Activated T-cell treated with anti-CD3 and anti-CD28 coated beads, Interleukin-2, amount 50 U/mL, for 72 hours (primary cell): ENCODE measurements around the gene CEMIP2. TPM values are rescaled to one million over a fixed set of nuclear protein-coding genes. Genes with fewer than 3 reads are reported as not detected.

Experiments used
- ATAC-seq, 2 donors: fragments of 150-1000 bp; cut with Tn5 transposase; replicated peaks in 1 of 2; 2 replicates each; pipeline ENCODE4 v1.10.0; 2021; ENCODE audit warnings: moderate library complexity in 2 of 2, mild to moderate bottlenecking in 1 of 2
- DNase-seq, 2 donors: peaks; one replicate each; pipeline ENCODE4 v3.0.0; 2021 to 2022; ENCODE audit warnings: mixed read lengths in 1 of 2
- H3K27ac Mint-ChIP-seq: one replicate; pipeline ENCODE4 v1.8.0; 2022; ENCODE audit warnings: mild to moderate bottlenecking, moderate library complexity, mixed read lengths
- H3K27me3 Mint-ChIP-seq: one replicate; pipeline ENCODE4 v1.8.0; 2022; ENCODE audit warnings: low read depth, mixed read lengths
- H3K36me3 Mint-ChIP-seq, 2 donors: one replicate each; pipeline ENCODE4 v1.8.0; 2022; ENCODE audit warnings: mixed read lengths in 2 of 2, mild to moderate bottlenecking in 1 of 2; ENCODE audit not compliant: insufficient read depth in 2 of 2
- H3K4me1 Mint-ChIP-seq: one replicate; pipeline ENCODE4 v1.8.0; 2022; ENCODE audit warnings: low read depth, mixed read lengths
- H3K4me3 Mint-ChIP-seq, 2 donors: one replicate each; pipeline ENCODE4 v1.8.0; 2022; ENCODE audit warnings: mild to moderate bottlenecking in 2 of 2, mixed read lengths in 2 of 2, moderate library complexity in 2 of 2
- H3K9me3 Mint-ChIP-seq, 2 donors: one replicate each; pipeline ENCODE4 v1.8.0; 2022; ENCODE audit warnings: mixed read lengths in 2 of 2
- total RNA-seq, 2 donors: library from RNA; stranded (reverse); gene quantifications; one replicate each; pipeline ENCODE4 v1.2.3, GENCODE V29; 2022

Gene CEMIP2
- total RNA-seq, 2 donors from 2014 or later, result 46.7 to 62.2 TPM

GRCh38 chr9:71767163-71767775 lies 1.0 kb downstream of the CEMIP2 start:
- peak in 1 of 2 donors; percentile 15 for DNase-seq
- peaks cover 7 to 11% of the 10 kb centered on the region in 2 donors for H3K36me3 Mint-ChIP-seq
- H3K9me3 Mint-ChIP-seq, result no peaks in the 10 kb centered on the region
- H3K4me1 Mint-ChIP-seq, result peaks cover 54% of the 10 kb centered on the region
- no peak for ATAC-seq
- H3K27me3 Mint-ChIP-seq, result no peaks in the 10 kb centered on the region
- H3K4me3 Mint-ChIP-seq, result peak overlapping the region; percentile 86 to 97
- peak overlapping the region; percentile 97 for H3K27ac Mint-ChIP-seq

DNA sequence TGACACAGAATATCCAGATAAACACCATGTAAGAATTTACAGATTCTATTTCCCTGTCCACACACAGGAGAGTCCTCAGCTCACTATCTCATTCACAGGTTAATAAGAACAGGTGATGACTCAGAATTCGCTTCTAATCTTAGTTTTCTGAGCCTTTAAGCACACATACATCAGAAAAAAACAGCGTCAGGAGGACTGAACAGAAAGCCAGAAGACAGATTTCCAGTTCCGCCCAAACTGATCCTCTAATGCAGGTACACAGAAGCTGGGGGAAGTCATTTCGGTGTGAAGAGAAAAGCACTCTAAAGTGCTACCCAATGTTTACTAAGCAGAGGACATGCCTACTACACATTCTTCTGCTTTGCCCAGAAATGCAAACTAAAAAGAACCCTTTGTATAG lies 1.6 kb downstream of the CEMIP2 start:
- Mint-ChIP-seq H3K27ac (peak overlapping the region; percentile 97), H3K4me1 (peaks cover 59% of the 10 kb centered on the region), H3K27me3 (no peaks in the 10 kb centered on the region), H3K36me3 (peaks cover 7 to 11% of the 10 kb centered on the region in 2 donors), H3K4me3 (peak overlapping the region; percentile 86 to 97), H3K9me3 (no peaks in the 10 kb centered on the region)
- peak; percentile 46 to 49 for DNase-seq
- peak; percentile 20 to 31 for ATAC-seq

- H3K4me3 Mint-ChIP-seq, result peak overlapping the region; percentile 86 to 97
- H3K27me3 Mint-ChIP-seq, result no peaks in the 10 kb centered on the region
- peaks cover 7 to 11% of the 10 kb centered on the region in 2 donors for H3K36me3 Mint-ChIP-seq
- peaks cover 68% of the 10 kb centered on the region for H3K4me1 Mint-ChIP-seq
- peak overlapping the region; percentile 97 for H3K27ac Mint-ChIP-seq
- peak; percentile 41 to 48 for DNase-seq
- no peaks in the 10 kb centered on the region for H3K9me3 Mint-ChIP-seq
- peak in 1 of 2 donors; percentile 3 for ATAC-seq
Measured at GRCh38 chr9:71765693-71766092, 2.6 kb downstream of the CEMIP2 start.

DNA sequence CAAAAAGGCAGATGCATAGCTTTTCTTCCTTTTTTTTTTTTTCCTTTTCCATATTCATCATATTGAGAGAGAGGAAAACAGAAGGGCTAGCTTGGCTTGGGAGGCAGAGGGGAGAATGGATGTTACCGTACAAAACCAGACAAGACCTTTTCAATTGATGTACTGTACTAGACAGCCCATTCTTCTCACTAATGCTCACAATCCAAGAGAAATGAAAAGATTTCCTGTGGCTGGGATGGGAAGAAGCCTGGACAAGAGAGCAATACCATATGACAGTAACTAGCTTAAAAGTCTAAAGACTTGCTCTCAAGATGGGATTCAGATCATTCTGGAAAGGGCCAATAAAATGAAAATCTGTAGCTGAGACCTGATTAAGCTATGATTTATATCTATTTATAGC lies 3.4 kb downstream of the CEMIP2 start:
- Mint-ChIP-seq H3K27ac (peak overlapping the region; percentile 97), H3K4me3 (peak overlapping the region; percentile 86 to 97)

GRCh38 chr9:71764463-71764862 lies 3.9 kb downstream of the CEMIP2 start:
- no peaks in the 10 kb centered on the region for H3K9me3 Mint-ChIP-seq
- ATAC-seq, result no peak
- no peaks in the 10 kb centered on the region for H3K27me3 Mint-ChIP-seq
- peak overlapping the region; percentile 86 to 97 for H3K4me3 Mint-ChIP-seq
- no peak for DNase-seq
- peak overlapping the region; percentile 97 for H3K27ac Mint-ChIP-seq
- H3K4me1 Mint-ChIP-seq, result peaks cover 70% of the 10 kb centered on the region
- peaks cover 8 to 11% of the 10 kb centered on the region in 2 donors for H3K36me3 Mint-ChIP-seq

More for the DNA sequence above, 3.4 kb downstream of the CEMIP2 start:
- Mint-ChIP-seq H3K4me1 (peaks cover 72% of the 10 kb centered on the region), H3K36me3 (peaks cover 7 to 11% of the 10 kb centered on the region in 2 donors), H3K27me3 (no peaks in the 10 kb centered on the region), H3K9me3 (no peaks in the 10 kb centered on the region)
- DNase-seq (no peak), ATAC-seq (no peak)

GRCh38 chr9:71763832-71764231 lies 4.5 kb downstream of the CEMIP2 start:
- Mint-ChIP-seq H3K4me1 (peaks cover 76% of the 10 kb centered on the region), H3K9me3 (no peaks in the 10 kb centered on the region), H3K36me3 (peaks cover 10 to 11% of the 10 kb centered on the region in 2 donors), H3K4me3 (peak overlapping the region; percentile 86 to 97), H3K27me3 (no peaks in the 10 kb centered on the region), H3K27ac (peak overlapping the region; percentile 97)
- DNase-seq (no peak), ATAC-seq (no peak)

GRCh38 chr9:71762900-71763653 lies 5.2 kb downstream of the CEMIP2 start:
- DNase-seq (no peak), ATAC-seq (no peak)
- H3K27me3 Mint-ChIP-seq, result no peaks in the 10 kb centered on the region
- H3K4me3 Mint-ChIP-seq, result peak overlapping the region; percentile 39 to 86
- no peaks in the 10 kb centered on the region for H3K9me3 Mint-ChIP-seq
- H3K4me1 Mint-ChIP-seq, result peaks cover 83% of the 10 kb centered on the region
- peak overlapping the region; percentile 97 for H3K27ac Mint-ChIP-seq
- H3K36me3 Mint-ChIP-seq, result peaks cover 10 to 11% of the 10 kb centered on the region in 2 donors

DNA sequence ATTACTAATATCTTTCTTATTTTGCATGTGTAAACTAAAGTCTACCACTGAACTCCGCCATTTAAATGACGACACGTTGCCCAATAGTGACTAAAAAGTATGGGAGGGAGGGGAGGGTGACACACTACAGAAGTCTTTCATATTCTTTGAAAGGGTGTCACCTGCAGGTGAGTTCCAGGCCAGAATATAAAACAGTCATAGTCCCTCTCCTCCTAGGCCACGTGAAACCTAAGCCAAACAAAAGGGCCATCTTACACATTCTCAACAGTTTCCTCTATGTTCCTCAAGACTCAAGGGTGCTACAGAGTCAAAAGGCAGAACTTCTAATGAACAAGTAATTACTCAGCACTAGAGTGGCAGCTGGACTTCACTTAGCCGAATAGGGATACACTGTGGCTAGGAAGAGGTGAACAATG lies 6.4 kb downstream of the CEMIP2 start:
- Mint-ChIP-seq H3K9me3 (no peaks in the 10 kb centered on the region), H3K27ac (peak overlapping the region; percentile 85), H3K4me1 (peaks cover 95% of the 10 kb centered on the region), H3K4me3 (peak overlapping the region; percentile 39 to 68), H3K27me3 (no peaks in the 10 kb centered on the region), H3K36me3 (peaks cover 3 to 6% of the 10 kb centered on the region in 2 donors)
- peak in 1 of 2 donors; percentile 14 for DNase-seq
- ATAC-seq, result peak; percentile 30 to 56

DNA sequence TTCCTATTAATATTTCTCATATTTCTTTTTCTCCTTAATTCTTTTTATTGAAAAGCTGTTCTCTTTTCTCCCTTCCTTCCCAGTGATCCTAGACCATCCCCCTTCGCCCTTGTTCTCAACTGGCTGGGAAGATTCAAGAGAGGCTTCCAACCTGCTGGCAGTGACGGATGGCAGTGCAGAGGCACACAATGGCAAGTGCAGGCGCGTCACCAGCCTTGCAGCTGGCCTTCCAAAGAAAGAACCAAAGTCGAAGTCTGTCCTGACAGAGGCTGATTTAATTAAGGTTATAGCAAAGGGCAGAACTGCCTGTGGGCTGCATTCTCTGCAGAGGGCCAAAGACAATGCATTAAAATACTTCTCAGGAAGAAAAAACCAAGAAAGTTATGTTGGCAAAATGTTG lies 7.4 kb downstream of the CEMIP2 start:
- ATAC-seq (no peak), DNase-seq (no peak)
- H3K36me3 Mint-ChIP-seq, result peaks cover 2 to 3% of the 10 kb centered on the region in 2 donors
- peaks cover 95% of the 10 kb centered on the region for H3K4me1 Mint-ChIP-seq
- peak overlapping the region; percentile 20 for H3K27ac Mint-ChIP-seq
- H3K4me3 Mint-ChIP-seq, result peak overlapping the region in 1 of 2 donors; percentile 16
- no peaks in the 10 kb centered on the region for H3K27me3 Mint-ChIP-seq
- H3K9me3 Mint-ChIP-seq, result no peaks in the 10 kb centered on the region

GRCh38 chr9:71758785-71759184 lies 9.5 kb downstream of the CEMIP2 start:
- peaks cover 77% of the 10 kb centered on the region for H3K4me1 Mint-ChIP-seq
- no peaks in the 10 kb centered on the region for H3K9me3 Mint-ChIP-seq
- ATAC-seq (peak; percentile 18 to 19), DNase-seq (no peak)
- no peak overlapping the region for H3K27ac Mint-ChIP-seq
- peak overlapping the region in 1 of 2 donors; percentile 38 for H3K4me3 Mint-ChIP-seq
- no peaks in the 10 kb centered on the region for H3K27me3 Mint-ChIP-seq
- H3K36me3 Mint-ChIP-seq, result peaks cover 0 to 3% of the 10 kb centered on the region in 2 donors

- no peaks in the 10 kb centered on the region for H3K27me3 Mint-ChIP-seq
- H3K4me1 Mint-ChIP-seq, result peaks cover 72% of the 10 kb centered on the region
- H3K36me3 Mint-ChIP-seq, result peaks cover 0 to 3% of the 10 kb centered on the region in 2 donors
- H3K4me3 Mint-ChIP-seq, result no peak overlapping the region
- H3K27ac Mint-ChIP-seq, result no peak overlapping the region
- no peaks in the 10 kb centered on the region for H3K9me3 Mint-ChIP-seq
- no peak for DNase-seq
- ATAC-seq, result no peak
Measured at GRCh38 chr9:71758277-71758676, 10.0 kb downstream of the CEMIP2 start.

DNA sequence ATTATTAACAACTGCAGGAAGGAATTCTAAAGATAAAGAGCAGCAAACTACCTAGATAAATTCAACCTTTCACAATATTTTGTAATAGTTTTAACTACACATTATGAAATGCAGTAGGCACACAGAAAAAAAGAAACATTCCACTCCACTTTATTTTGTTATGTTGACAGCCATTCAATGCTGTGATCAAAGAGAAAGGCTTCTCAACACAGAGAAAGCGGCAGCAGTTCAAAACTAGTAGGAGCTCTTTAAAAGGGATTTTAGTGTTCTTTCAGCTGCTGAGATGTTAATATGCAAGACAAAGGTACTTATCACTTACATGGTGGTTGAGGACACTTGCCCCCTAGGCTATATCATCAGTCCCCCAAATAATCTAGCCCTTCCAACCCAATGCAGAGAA lies 11.6 kb downstream of the CEMIP2 start:
- DNase-seq (no peak), ATAC-seq (no peak)
- H3K36me3 Mint-ChIP-seq, result peaks cover 0 to 3% of the 10 kb centered on the region in 2 donors
- H3K27me3 Mint-ChIP-seq, result no peaks in the 10 kb centered on the region
- H3K27ac Mint-ChIP-seq, result peak overlapping the region; percentile 58
- H3K9me3 Mint-ChIP-seq, result no peaks in the 10 kb centered on the region
- H3K4me1 Mint-ChIP-seq, result peaks cover 67% of the 10 kb centered on the region
- H3K4me3 Mint-ChIP-seq, result peak overlapping the region in 1 of 2 donors; percentile 43

- DNase-seq (no peak), ATAC-seq (peak in 1 of 2 donors; percentile 34)
- H3K27ac Mint-ChIP-seq, result no peak overlapping the region
- peaks cover 65% of the 10 kb centered on the region for H3K4me1 Mint-ChIP-seq
- H3K36me3 Mint-ChIP-seq, result peaks cover 0 to 6% of the 10 kb centered on the region in 2 donors
- no peaks in the 10 kb centered on the region for H3K27me3 Mint-ChIP-seq
- no peak overlapping the region for H3K4me3 Mint-ChIP-seq
- H3K9me3 Mint-ChIP-seq, result no peaks in the 10 kb centered on the region
Measured at GRCh38 chr9:71755869-71756268, 12.4 kb downstream of the CEMIP2 start.
